H1 (cell line): Measurements from ENCODE around the gene PASK. TPM values are rescaled to one million over a fixed set of nuclear protein-coding genes. Genes with fewer than 3 reads are reported as not detected.

Source experiments
- CTCF ChIA-PET: fragments of 300-600 bp; sonication (Branson Sonifier 250); formaldehyde crosslinking; loops from one replicate; lab custom pipeline; 2021; ENCODE audit not compliant: partially characterized antibody; lab: Charles Lee
- POLR2A ChIA-PET: fragments of 300-600 bp; sonication (Branson Sonifier 250); formaldehyde crosslinking; loops from one replicate; lab custom pipeline; 2021; ENCODE audit warnings: inconsistent platforms; ENCODE audit not compliant: partially characterized antibody; lab: Charles Lee
- DNase-seq, 2 experiments: peaks; one replicate each; pipeline versions ENCODE4 v3.0.0 to v3.0.0-alpha.2; 2010 to 2022; ENCODE audit warnings: low spot score in 2 of 2, low read depth in 1 of 2, mixed read lengths in 1 of 2
- FAIRE-seq: peaks from 2 replicates; lab custom pipeline; 2011; peaks lifted over from hg19 to GRCh38; lab: Jason Lieb, UNC
- H2AFZ ChIP-seq: 2 replicates; pipeline ENCODE4 v1.8.1; 2012; ENCODE audit warnings: low read length, inconsistent platforms
- H2AK5ac ChIP-seq: 2 replicates; pipeline ENCODE4 v1.6.1; 2013; ENCODE audit warnings: low read depth, low read length
- H2BK120ac ChIP-seq: replicated peaks from 2 replicates; pipeline ENCODE3; 2013; ENCODE audit warnings: low read depth, low read length, inconsistent platforms
- H2BK12ac ChIP-seq: 2 replicates; pipeline ENCODE4 v1.6.1; 2013; ENCODE audit warnings: low read depth, low read length
- H2BK15ac ChIP-seq: 2 replicates; pipeline ENCODE4 v1.6.1; 2013; ENCODE audit warnings: low read length
- H2BK20ac ChIP-seq: 2 replicates; pipeline ENCODE4 v1.6.1; 2013; ENCODE audit warnings: low read length
- H2BK5ac ChIP-seq: 2 replicates; pipeline ENCODE4 v1.6.1; 2013; ENCODE audit warnings: low read depth, low read length
- H3K14ac ChIP-seq: 2 replicates; pipeline ENCODE4 v1.6.1; 2013; ENCODE audit warnings: inconsistent platforms; ENCODE audit not compliant: insufficient read length
- H3K18ac ChIP-seq: 2 replicates; pipeline ENCODE4 v1.6.1; 2013; ENCODE audit warnings: low read length; ENCODE audit errors: extremely low read depth
- H3K23ac ChIP-seq: 2 replicates; pipeline ENCODE4 v1.6.1; 2013; ENCODE audit warnings: inconsistent platforms; ENCODE audit not compliant: insufficient read length
- H3K23me2 ChIP-seq: 2 replicates; pipeline ENCODE4 v1.6.1; 2013; ENCODE audit warnings: low read depth, low read length
- H3K27ac ChIP-seq: 2 replicates; pipeline ENCODE4 v1.6.1; 2011; ENCODE audit warnings: low read depth, low read length, inconsistent platforms
- H3K27me3 ChIP-seq, 4 experiments: replicated peaks in 1 of 4; 1 replicate in 1 of 4; 2 replicates in 3 of 4; pipeline versions ENCODE4 v1.6.1 to v1.8.1; 2011 to 2013; ENCODE audit warnings: low read length in 3 of 4, mild to moderate bottlenecking in 3 of 4, inconsistent platforms in 2 of 4, mixed read lengths in 2 of 4, moderate library complexity in 1 of 4; ENCODE audit not compliant: control insufficient read depth in 3 of 4, insufficient read depth in 3 of 4; ENCODE audit errors: extremely low read depth in 1 of 4
- H3K36me3 ChIP-seq, 4 experiments: 2 replicates each; pipeline versions ENCODE4 v1.6.1 to v1.8.1; 2011 to 2013; ENCODE audit warnings: mild to moderate bottlenecking in 4 of 4, low read length in 3 of 4, moderate library complexity in 2 of 4, control low read depth in 1 of 4, inconsistent platforms in 1 of 4; ENCODE audit not compliant: insufficient read depth in 4 of 4, control insufficient read depth in 2 of 4
- H3K4ac ChIP-seq: replicated peaks from 2 replicates; pipeline ENCODE3; 2013; ENCODE audit warnings: low read length, low read depth, mixed read lengths, inconsistent platforms; ENCODE audit not compliant: insufficient read length
- H3K4me1 ChIP-seq, 4 experiments: replicated peaks in 1 of 4; 1 replicate in 1 of 4; 2 replicates in 3 of 4; pipeline versions ENCODE4 v1.6.1 to v1.8.1; 2011 to 2013; ENCODE audit warnings: low read length in 3 of 4, inconsistent platforms in 2 of 4, mixed read lengths in 1 of 4; ENCODE audit not compliant: insufficient read depth in 4 of 4, control insufficient read depth in 3 of 4
- H3K4me2 ChIP-seq, 2 experiments: 2 replicates each; pipeline versions ENCODE4 v1.6.1 to v1.8.1; 2011 to 2013; ENCODE audit warnings: low read depth in 2 of 2, low read length in 2 of 2, control low read depth in 1 of 2, inconsistent platforms in 1 of 2, mild to moderate bottlenecking in 1 of 2; ENCODE audit not compliant: insufficient read depth in 1 of 2
- H3K4me3 ChIP-seq, 4 experiments: fragments of 200-600, 300-600 bp in 1 of 4; sonication (generic), shearing (Covaris generic), sonication (Bioruptor Twin) in 1 of 4; 2 replicates each; pipeline versions ENCODE4 v1.5.1 to v1.8.1; 2011 to 2016; ENCODE audit warnings: low read length in 4 of 4, low read depth in 3 of 4, control low read depth in 2 of 4, inconsistent platforms in 2 of 4, mild to moderate bottlenecking in 2 of 4, mixed read lengths in 1 of 4, moderate library complexity in 1 of 4; ENCODE audit not compliant: insufficient read depth in 2 of 4; ENCODE audit errors: extremely low read depth in 1 of 4
- H3K56ac ChIP-seq: replicated peaks from 2 replicates; pipeline ENCODE3; 2013; ENCODE audit warnings: low read depth, mild to moderate bottlenecking, mixed read lengths, low read length, inconsistent platforms; ENCODE audit not compliant: insufficient read length
- H3K79me1 ChIP-seq: 2 replicates; pipeline ENCODE4 v1.6.1; 2013; ENCODE audit warnings: low read depth, low read length, control low read depth
- H3K79me2 ChIP-seq, 2 experiments: 2 replicates each; pipeline versions ENCODE4 v1.6.1 to v1.8.1; 2012 to 2013; ENCODE audit warnings: low read length in 2 of 2, mild to moderate bottlenecking in 2 of 2, inconsistent platforms in 1 of 2; ENCODE audit not compliant: insufficient read depth in 2 of 2, control insufficient read depth in 1 of 2
- H3K9ac ChIP-seq, 4 experiments: replicated peaks in 1 of 4; 1 replicate in 1 of 4; 2 replicates in 3 of 4; pipeline versions ENCODE4 v1.6.1 to v1.8.1; 2011 to 2013; ENCODE audit warnings: low read depth in 3 of 4, low read length in 3 of 4, control low read depth in 2 of 4, mild to moderate bottlenecking in 2 of 4, moderate library complexity in 2 of 4, inconsistent platforms in 1 of 4; ENCODE audit errors: extremely low read depth in 1 of 4
- H3K9me3 ChIP-seq, 2 experiments: 2 replicates each; pipeline versions ENCODE4 v1.6.1 to v1.8.1; 2012 to 2013; ENCODE audit warnings: mild to moderate bottlenecking in 2 of 2, moderate library complexity in 2 of 2, control low read depth in 1 of 2, inconsistent platforms in 1 of 2, low read depth in 1 of 2, low read length in 1 of 2, mixed read lengths in 1 of 2; ENCODE audit not compliant: insufficient read depth in 2 of 2
- H4K20me1 ChIP-seq, 2 experiments: replicated peaks in 1 of 2; 2 replicates each; pipeline versions ENCODE3 to v1.8.1; 2011 to 2013; ENCODE audit warnings: inconsistent platforms in 2 of 2, low read length in 2 of 2, mild to moderate bottlenecking in 1 of 2; ENCODE audit not compliant: insufficient read depth in 2 of 2, control insufficient read depth in 1 of 2
- H4K5ac ChIP-seq: 2 replicates; pipeline ENCODE4 v1.6.1; 2013; ENCODE audit warnings: low read length, low read depth, mixed read lengths, inconsistent platforms; ENCODE audit not compliant: insufficient read length
- H4K8ac ChIP-seq: 2 replicates; pipeline ENCODE4 v1.8.0; 2013; ENCODE audit warnings: mild to moderate bottlenecking, moderate library complexity, low read length, inconsistent platforms; ENCODE audit not compliant: insufficient read depth; ENCODE audit errors: extremely low read depth
- H4K91ac ChIP-seq: replicated peaks from 2 replicates; pipeline ENCODE3; 2013; ENCODE audit warnings: low read length, mixed read lengths, inconsistent platforms; ENCODE audit not compliant: insufficient read length
- CHD2 ChIP-seq: IDR thresholded peaks from 2 replicates; pipeline ENCODE4 v1.6.1; 2012; ENCODE audit warnings: low read length, improper control_type of control experiment
- TAF1 ChIP-seq: IDR thresholded peaks from 2 replicates; pipeline ENCODE4 v1.6.1; 2011; ENCODE audit warnings: mild to moderate bottlenecking, low read depth, low read length
- TBP ChIP-seq: IDR thresholded peaks from 2 replicates; pipeline ENCODE4 v1.6.1; 2011; ENCODE audit warnings: low read depth, low read length, improper control_type of control experiment
- WGBS, 2 experiments: shearing (Covaris generic) in 1 of 2; methylation state at CpG; one replicate each; pipeline versions ENCODE4 v1.1.6 to v1.1.7; 2013 to 2015; ENCODE audit warnings: low lambda C conversion rate in 2 of 2, mixed read lengths in 2 of 2, inconsistent platforms in 1 of 2, low coverage in 1 of 2, missing lambda C conversion rate in 1 of 2; ENCODE audit not compliant: insufficient replicate concordance in 2 of 2, insufficient coverage in 1 of 2, insufficient read length in 1 of 2; ENCODE audit errors: extremely low coverage in 1 of 2, missing lambda C conversion rate in 1 of 2; 5-methylcytosine and 5-hydroxymethylcytosine counted together
- polyA plus RNA-seq, 7 experiments: library from polyadenylated mRNA; depleted of rRNA in 3 of 7; stranded (reverse) in 5 of 7; unstranded in 2 of 7; fragments of >200 nt in 5 of 7; fragments of 200-250 nt in 2 of 7; gene quantifications; 1 replicate in 5 of 7; 2 replicates in 1 of 7; 4 replicates in 1 of 7; pipeline versions ENCODE4 v1.2.1 to v1.2.3, GENCODE V29; 2011 to 2013; ENCODE audit warnings: missing spikeins in 2 of 7, mixed read lengths in 2 of 7
- total RNA-seq: library from RNA; stranded (reverse); fragmentation: NEBNext Ultra II Directional; extraction: Animal tissue kit (Norgen Biotek cat#: 25700); gene quantifications from 2 replicates; pipeline ENCODE4 v1.2.1, GENCODE V29; 2021

PASK gene
- total and polyA plus RNA-seq, 2 of the 8 experiments (the other 6 are each of a cell fraction or from before 2014, with no cell fraction given) = 20.5 to 66.1 TPM

GRCh38 chr2:241099246-241099645 lies 50.0 kb downstream of the PASK start:
- Histone ChIP-seq H3K4ac (no peak overlapping the region), H3K23me2 (peaks cover 3% of the 10 kb centered on the region; the same call in 1 of the 2 replicates), H3K9me3 (no peaks in the 10 kb centered on the region), H4K5ac (no peak overlapping the region), H2AK5ac (no peak overlapping the region), H2BK12ac (no peak overlapping the region), H3K9ac (no peak overlapping the region), H3K27ac (no peak overlapping the region), H3K18ac (no peak overlapping the region), H3K4me1 (peaks cover 0 to 7% (median 4%) of the 10 kb centered on the region in 4 experiments; a peak in 4 of 7 replicates), H2BK15ac (no peak overlapping the region), H3K4me2 (no peak overlapping the region), H3K79me2 (peaks cover 0 to 35% of the 10 kb centered on the region in 2 experiments; a peak in 2 of 4 replicates), H3K79me1 (0 out of 2 replicates have a peak, but pooled peaks cover 6% of the 10 kb centered on the region), H4K20me1 (peaks cover 0 to 13% of the 10 kb centered on the region in 2 experiments), H2BK20ac (no peak overlapping the region), H4K91ac (no peak overlapping the region), H3K4me3 (no peak overlapping the region), H3K56ac (no peak overlapping the region), H3K27me3 (no peaks in the 10 kb centered on the region), H2BK5ac (no peak overlapping the region), H2BK120ac (no peak overlapping the region), H2AFZ (no peak overlapping the region), H4K8ac (no peak overlapping the region; the same call in 1 of the 2 replicates), H3K36me3 (peaks cover 12 to 33% (median 23%) of the 10 kb centered on the region in 4 experiments), H3K23ac (no peak overlapping the region), H3K14ac (no peak overlapping the region)
- 95% methylated on average over 5 of the region's 5 CpGs; no CpG with 5 or more reads in 1 of the 2 experiments for WGBS, 2 experiments
- ChIA-PET POLR2A (interaction anchor here (0.7 kb wide), 1 partner anchor 9 kb away, joined by 3 read pairs; no protein-coding TSS in a partner anchor), CTCF (interaction anchor here (0.8 to 1.2 kb wide), 2 partner anchors 10 to 185 kb away, joined by 4 read pairs; no protein-coding TSS in a partner anchor)
- FAIRE-seq (no peak), DNase-seq (no peak)
- TF ChIP-seq TBP (no peak), CHD2 (no peak), TAF1 (no peak)
